GM12875 (cell line): ENCODE measurements around the gene NUCB1.
A peak's percentile ranks its signal among the peaks of the same experiment; 100 is the strongest.

Source experiments
- H3K4me3 ChIP-seq: one replicate; pipeline ENCODE4 v1.5.1; 2011; ENCODE audit warnings: low read depth, low read length, control low read depth
- TF ChIP-seq, protein P1 (sequence below): IDR thresholded peaks from 2 replicates; pipeline ENCODE4 v1.5.1; 2011; ENCODE audit warnings: low read depth, mild to moderate bottlenecking, control low read depth, inconsistent platforms, low read length, moderate library complexity, borderline replicate concordance; ENCODE audit not compliant: insufficient read depth

The NUCB1 gene

DNA sequence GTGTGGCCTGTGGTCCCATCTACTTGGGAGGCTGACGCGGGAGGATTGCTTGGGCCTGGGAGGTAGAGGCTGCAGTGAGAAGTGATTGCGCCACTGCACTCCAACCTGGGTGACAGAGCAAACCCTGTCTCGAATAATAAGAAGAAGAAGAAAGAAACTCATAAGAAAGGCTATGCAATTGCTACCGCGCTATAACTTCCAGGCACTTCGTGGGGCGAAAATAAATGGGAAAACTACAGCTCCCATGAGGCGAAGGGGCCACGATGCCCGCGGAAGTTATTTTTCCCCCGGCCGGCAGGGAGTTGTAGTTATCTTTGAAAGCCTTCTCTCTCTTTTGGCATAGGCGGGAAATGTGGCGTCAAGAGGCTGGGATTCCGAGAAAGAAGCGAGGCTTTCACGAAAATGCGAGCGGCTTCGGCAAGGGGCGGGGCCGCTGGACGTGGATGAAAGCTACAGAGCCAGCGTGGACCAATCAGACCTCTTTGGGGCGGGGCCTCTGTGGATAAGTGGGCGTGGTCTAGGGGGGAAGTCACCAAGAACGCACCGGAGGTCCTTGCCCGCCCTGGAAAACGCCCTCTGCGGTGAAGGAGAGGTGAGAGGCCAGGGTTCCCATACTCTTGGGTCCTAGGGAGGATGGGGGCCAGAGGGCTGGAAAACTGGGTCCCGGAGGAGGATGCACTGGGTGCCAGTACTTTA lies at the start of gene NUCB1:
Gene NUCB1 (plus strand): TSS at position 532 of the 696 bp plus-strand sequence. CDS start 485 bp downstream, outside the sequence.
- H3K4me3 ChIP-seq = peak within 1 kb of the TSS; percentile 72
- TF ChIP-seq, protein P1, sequence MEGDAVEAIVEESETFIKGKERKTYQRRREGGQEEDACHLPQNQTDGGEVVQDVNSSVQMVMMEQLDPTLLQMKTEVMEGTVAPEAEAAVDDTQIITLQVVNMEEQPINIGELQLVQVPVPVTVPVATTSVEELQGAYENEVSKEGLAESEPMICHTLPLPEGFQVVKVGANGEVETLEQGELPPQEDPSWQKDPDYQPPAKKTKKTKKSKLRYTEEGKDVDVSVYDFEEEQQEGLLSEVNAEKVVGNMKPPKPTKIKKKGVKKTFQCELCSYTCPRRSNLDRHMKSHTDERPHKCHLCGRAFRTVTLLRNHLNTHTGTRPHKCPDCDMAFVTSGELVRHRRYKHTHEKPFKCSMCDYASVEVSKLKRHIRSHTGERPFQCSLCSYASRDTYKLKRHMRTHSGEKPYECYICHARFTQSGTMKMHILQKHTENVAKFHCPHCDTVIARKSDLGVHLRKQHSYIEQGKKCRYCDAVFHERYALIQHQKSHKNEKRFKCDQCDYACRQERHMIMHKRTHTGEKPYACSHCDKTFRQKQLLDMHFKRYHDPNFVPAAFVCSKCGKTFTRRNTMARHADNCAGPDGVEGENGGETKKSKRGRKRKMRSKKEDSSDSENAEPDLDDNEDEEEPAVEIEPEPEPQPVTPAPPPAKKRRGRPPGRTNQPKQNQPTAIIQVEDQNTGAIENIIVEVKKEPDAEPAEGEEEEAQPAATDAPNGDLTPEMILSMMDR = no peak

DNA sequence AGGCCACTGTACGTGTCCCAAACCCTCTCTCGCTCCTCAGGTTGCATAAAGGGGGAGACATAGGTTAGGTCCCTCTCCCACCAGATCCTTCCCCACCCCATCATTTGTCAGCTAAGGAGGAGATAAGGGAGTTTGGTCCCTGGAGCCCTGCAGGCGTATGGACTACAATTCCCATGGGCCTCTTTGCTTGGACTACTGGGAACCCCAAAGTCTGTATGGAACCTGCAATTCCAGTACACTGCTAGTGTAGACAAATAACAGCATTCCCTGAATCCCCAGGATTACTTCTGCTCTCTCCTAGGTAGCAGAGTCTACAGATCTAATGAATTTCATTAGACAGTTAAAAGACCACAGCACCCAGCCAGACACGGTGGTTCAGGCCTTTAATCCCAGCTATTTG lies 47.8 kb upstream of the NUCB1 start:
- TF ChIP-seq, protein P1 = no peak
- no peak overlapping the region for H3K4me3 ChIP-seq

DNA sequence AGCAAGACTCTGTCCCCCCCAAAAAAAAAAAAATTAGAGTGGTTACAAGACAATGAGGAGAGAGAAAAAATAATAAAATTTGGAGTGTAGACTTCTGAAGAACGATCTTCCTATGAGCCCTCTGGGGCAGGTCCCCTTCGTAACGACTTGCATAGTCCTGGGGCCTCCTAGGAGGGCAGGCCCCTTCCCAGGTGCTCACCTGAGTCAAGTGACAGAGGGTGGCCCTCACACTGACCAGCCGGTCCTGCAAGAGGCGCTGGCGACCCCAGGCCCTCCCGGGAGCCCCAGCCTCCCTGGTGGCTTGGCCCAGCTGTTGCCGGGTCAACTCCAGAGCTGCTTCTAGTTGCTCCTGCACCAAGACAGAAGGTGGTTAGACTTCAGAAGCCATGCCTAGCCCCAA lies 46.6 kb upstream of the NUCB1 start:
- TF ChIP-seq, protein P1 = no peak
- no peak overlapping the region for H3K4me3 ChIP-seq

DNA sequence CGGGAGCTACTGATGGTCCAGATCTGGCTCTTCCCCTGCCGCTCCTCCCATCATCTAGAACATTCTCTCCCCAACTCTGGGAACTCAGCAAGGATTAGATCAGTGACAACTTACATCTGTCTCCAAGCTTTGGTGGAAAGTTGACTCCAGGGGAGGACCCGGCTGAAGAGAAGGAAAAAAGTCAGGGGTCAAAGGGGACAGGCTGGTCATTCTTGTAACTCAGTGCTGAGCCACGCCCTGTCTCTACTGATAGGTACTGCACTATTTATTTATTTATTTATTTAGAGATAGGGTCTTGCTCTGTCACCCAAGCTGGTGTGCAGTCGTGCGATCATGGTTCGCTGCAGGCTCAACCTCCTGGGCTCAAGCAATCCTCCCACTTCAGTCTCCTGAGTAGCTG lies 46.0 kb upstream of the NUCB1 start:
- TF ChIP-seq, protein P1 = no peak

DNA sequence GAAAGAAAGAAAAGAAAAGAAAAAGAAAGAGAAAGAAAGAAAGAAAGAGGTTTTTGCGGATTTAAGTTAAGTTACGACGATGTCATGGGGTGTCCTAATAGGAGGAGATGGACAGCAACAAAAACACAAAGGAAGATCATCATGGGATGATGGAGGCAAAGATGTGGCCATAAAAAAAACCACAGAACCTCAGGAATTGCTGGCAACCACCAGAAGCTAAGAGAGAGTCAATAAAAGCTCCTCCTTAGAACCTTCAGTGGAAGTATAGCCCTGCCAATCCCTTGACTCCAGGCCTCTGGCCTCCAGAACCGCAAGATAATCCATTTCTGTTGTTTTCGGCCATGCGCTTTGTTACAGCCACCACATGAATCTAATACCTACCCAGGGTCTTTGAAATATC lies 43.2 kb upstream of the NUCB1 start:
- TF ChIP-seq, protein P1 = no peak
- H3K4me3 ChIP-seq = no peak overlapping the region

More for the DNA sequence above, 46.0 kb upstream of the NUCB1 start:
- no peak overlapping the region for H3K4me3 ChIP-seq

DNA sequence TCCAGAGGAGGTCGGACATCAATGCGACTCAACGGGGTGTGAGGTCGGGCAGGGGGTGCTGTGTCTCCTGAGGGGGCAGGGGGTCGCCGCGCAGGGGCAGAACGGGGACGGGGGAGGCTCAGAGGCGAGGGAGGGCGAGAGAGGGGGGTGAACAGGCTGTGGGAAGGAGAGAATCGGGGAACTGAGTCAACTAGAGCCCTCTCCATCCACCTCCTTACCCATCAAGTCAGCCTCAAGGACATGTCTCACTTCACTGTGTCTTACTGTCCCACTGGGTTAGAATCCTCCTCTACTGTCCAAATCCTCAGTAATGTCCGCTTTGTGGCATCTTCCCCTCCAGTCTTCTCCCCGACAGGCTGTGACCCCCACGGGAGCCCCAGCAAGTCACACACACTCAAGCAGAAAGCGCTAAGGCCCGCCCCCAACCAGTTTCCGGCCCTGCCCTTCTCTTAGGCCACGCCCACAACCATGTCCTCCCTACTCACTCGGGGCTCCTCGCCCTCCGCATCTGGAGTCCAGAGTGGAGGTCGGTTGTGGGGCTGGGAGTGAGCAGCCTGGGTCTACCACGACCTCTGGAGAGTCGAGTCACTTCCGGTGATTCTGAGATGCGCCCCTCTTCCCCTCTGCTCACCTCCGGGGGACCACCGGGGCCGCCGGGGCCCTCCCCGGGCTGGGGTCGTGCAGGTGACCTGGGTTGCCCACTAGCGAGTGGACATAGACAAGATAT lies 41.0 kb upstream of the NUCB1 start:
- H3K4me3 ChIP-seq = no peak overlapping the region
- TF ChIP-seq, protein P1 = no peak
